CD4-positive, alpha-beta T cell treated with Interleukin-1 beta for 1 hour (primary cell): Measurements from ENCODE around the gene LMNA.

Experiments
- DNase-seq, 2 donors: peaks; one replicate each; pipeline ENCODE4 v3.0.0-alpha.2; 2020 to 2022

LMNA gene

GRCh38 chr1:156143765-156144489, 29.4 kb downstream of the LMNA start:
- peak in 1 of 2 donors; percentile 39 for DNase-seq

GRCh38 chr1:156144742-156145141, 30.2 kb downstream of the LMNA start:
- peak in 1 of 2 donors; percentile 38 for DNase-seq

- DNase-seq, result no peak
Measured at GRCh38 chr1:156145650-156146019, 31.1 kb downstream of the LMNA start.

DNA sequence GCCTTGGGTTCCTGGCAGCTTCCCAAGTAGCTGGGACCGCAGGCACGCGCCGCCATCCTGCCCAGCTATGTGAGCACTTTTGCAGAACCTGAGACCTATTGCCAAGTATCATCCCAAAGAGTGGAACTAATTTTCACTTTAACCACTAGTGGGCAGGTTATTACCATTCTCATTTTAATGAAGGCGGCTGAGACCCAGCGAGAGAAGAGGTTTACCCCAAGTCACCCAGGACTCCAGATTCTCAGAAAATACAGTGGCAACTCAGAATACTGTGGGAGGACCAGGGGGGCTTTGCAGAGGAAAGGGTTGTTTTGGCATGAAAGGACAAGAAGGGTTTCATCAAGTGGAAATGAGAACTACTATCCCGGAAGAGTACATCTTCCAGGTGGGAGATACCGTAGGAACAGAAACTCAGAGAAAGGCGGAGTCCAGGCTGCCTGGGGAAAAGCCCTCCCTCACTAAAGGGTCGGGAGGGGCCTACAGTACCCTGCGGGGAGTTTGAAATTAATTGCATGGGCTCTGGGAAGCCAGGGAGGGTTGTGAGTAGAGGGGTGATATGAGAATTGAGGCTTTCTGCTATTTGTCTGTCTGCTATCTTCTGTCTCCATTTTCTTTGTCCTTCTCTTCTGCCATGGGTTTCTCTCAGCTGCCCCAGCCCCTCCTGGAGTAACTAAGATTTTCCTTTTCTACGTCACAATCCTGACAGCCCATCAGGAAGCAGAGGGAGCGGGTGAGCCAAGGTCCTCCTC, 31.7 kb downstream of the LMNA start:
- DNase-seq, result peak; percentile 57 to 80

- DNase-seq, result peak in 1 of 2 donors; percentile 28
Measured at GRCh38 chr1:156146769-156147405, 32.4 kb downstream of the LMNA start.

- peak; percentile 32 to 67 for DNase-seq
Measured at GRCh38 chr1:156148216-156148615, 33.7 kb downstream of the LMNA start.

DNA sequence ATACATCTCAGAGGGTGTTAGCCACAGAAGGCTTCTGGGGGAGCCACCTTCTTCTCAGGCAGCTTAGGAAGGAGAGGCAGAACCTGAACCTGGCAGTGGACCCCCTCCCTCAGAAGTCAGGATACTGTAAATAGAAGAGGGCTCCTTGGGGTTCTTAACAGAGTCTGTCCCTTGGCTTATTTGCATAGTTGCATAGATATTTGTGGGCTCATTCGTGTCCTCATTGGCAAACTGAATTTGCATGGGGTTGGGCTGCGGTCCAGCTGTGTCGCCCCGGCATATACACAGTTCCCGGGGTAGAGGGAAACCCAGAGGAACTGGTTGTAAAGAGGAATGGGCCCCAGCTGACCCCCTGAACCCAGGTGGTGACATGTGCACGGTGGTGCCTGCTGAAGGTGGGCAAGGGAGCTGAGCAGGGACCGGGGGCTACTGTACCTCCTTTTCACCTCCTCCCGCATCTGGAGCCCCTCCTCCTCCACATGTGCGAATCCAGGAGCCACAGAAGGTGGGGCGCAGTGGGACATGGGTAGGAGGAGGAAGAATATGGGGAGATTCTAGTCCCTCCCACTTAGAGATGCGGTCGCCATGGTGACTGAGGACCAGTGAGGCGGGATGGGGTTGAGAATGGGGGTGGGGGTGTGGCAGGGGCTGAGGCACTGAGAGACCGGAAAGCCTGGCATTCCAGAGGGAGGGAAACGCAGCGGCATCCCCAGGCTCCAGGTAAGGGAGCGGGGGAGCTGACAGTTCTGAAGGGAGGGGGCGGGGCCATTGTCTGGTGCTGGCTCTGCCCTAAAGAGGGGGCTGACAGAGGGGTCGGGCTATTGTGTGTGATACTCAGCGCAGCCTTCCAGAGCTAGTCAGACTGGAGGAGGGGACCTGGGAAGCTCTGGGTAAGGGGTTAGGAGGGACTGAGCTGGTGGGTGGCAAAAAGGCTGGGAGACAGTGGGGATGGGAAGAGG, 35.1 kb downstream of the LMNA start:
- DNase-seq, result peak; percentile 16 to 32

DNA sequence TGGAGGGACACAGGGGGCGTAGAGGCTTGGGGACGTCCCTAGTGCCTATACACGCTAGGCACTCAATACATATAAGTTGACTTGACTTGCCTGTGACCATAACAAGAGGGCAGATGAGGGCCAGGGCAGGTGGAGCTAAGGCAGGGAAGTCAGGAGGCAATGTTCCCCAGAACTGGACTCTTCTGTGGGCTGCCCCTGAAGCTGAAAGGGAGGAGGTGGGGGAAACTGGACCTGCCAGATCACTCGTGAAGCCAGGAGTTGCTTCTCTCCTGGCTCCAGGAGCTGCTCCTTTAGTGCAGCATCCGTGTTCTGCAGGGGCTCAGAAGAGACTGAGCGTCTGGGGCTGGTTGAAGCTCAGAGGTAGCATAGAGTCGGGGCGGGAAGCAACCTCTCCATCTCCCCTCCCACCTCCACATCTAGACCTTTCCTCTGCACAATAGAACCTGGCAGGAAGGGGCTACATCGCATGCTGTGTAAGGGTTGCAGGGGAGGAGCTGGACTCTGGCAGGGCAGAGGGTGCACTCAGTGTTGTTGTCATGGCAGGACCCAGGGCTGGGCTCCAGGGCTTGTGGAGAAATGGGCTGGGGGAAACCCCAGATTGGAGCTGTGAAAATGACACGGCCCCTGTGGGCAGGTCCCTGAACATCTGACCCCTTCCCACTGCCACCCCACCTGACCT, 36.0 kb downstream of the LMNA start:
- peak; percentile 18 to 37 for DNase-seq

- DNase-seq, result peak; percentile 24 to 62
Measured at GRCh38 chr1:156151093-156151688, 36.7 kb downstream of the LMNA start.

DNA sequence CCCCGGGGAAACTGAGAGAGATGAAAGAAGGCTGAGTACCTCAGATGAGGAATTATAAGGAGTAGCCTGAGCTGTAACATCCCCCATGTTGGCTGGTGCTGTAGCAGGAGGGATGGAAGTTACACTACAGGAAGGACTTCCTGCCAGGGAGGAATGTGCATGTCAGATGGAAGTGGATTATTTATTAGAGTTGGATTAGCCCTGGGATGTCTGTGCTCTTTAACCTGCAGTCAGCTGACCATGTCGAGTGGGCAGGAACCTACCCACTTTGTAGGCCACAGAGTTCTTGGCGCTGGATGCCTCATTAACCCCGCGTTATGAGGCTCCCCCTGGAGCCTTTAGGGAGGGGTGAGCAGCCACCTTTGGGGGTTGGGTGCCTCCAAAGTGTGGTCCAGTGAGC, 38.1 kb downstream of the LMNA start:
- no peak for DNase-seq

GRCh38 chr1:156153362-156153761, 38.9 kb downstream of the LMNA start, which contains the start of gene SEMA4A:
Gene SEMA4A, plus strand, starts transcription at chr1:156153585. Its CDS starts 994 bp downstream, at chr1:156154579.
- no peak for DNase-seq

DNA sequence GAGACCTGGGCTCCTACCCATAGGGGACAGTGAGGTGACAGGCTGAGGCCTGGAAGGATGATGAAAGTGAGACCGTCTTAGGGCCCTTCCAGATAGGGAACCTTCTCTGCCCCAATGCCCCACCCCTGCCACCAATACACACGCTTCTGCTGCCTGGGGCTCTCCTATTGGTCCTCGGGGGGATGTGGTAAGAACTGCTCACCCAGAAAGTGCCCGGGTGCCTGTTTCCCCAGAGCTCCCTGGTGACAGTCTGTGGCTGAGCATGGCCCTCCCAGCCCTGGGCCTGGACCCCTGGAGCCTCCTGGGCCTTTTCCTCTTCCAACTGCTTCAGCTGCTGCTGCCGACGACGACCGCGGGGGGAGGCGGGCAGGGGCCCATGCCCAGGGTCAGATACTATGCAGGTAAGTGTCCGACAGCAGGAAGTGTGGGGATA, 39.8 kb downstream of the LMNA start:
- peak; percentile 63 to 85 for DNase-seq

DNA sequence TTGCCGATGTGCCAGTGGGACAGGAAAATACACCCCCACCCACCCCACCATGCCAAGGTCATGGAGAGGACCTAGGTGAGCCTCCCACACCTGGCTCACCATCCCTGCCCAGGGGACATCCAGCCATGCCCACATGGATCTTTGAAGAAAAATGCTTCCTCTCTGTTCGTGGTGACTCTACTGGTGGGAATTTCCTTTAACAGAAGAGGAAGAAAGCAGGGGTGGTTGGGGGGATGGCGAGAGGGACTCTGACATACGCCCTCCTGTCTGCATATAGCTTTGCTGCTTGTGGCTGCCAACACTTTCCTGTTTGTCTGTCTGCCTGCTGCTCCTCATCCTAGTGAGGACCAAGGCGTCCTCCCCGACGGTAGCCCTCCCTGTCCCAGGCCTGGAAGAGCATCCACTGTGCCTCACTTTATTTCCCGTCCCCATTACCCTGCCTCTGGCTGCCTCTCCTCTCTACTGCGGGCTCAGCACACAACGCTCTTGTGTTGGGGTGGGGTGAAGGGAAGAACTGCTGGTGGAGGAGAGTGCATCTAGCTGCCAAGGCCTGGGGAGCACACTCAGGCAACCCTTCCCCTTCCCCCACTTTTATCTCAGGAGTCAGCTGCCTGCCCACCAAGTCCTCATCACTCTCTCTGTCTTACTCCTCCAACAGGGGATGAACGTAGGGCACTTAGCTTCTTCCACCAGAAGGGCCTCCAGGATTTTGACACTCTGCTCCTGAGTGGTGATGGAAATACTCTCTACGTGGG, 41.4 kb downstream of the LMNA start:
- DNase-seq, result no peak

GRCh38 chr1:156157506-156157905, 43.0 kb downstream of the LMNA start:
- peak in 1 of 2 donors; percentile 17 for DNase-seq

- DNase-seq, result no peak
Measured at GRCh38 chr1:156157966-156158365, 43.5 kb downstream of the LMNA start.

- no peak for DNase-seq
Measured at GRCh38 chr1:156160000-156160742, 45.7 kb downstream of the LMNA start.

- DNase-seq, result peak; percentile 69 to 75
Measured at GRCh38 chr1:156160743-156161171, 46.2 kb downstream of the LMNA start.

DNA sequence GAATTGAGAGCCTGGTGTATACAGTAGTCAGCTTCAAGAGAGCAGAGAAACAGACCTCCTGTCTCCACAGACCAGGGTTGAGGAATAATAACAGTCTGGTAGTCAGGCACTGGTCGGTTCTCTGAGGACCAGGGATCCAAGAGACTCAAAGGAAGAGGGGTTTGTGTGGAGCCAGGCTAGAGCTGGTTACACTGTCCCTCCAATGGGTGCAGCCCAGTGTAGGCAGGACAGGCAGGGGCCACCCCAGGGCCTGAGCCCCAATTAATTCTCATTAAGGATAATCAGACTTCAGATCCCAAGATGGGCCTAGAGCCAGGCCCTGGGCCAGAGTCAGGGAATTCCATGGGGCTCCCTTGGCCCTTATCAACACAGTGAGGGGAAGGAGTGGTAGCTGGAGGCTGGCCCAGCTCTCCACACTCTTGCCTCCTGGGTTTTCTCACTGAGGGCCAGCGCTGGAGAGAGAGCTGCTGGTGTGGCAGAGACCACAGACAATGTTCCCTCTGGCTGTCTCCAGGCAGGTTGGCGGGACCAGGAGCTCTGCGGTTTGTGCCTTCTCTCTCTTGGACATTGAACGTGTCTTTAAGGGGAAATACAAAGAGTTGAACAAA, 48.0 kb downstream of the LMNA start:
- DNase-seq, result no peak

DNA sequence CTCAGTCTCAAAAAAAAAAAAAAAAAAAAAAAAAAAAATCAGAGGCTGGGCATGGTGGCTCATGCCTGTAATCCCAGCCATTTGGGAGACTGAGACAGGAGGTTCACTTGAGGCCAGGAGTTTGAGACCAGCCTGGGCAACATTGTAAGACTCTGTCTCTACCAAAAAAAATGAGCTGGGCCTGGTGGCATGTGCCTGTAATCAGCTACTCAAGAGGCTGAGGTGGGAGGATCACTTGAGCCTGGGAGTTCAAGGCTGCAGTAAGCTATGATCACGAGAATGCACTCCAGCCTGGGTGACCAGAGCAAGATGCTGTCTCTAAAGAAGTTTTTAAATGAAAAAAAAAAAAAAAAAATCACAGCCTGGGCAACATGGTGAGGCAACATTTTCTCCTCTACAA, 49.2 kb downstream of the LMNA start:
- DNase-seq, result no peak
